ENCODE data around the gene ATP9B.

DNA sequence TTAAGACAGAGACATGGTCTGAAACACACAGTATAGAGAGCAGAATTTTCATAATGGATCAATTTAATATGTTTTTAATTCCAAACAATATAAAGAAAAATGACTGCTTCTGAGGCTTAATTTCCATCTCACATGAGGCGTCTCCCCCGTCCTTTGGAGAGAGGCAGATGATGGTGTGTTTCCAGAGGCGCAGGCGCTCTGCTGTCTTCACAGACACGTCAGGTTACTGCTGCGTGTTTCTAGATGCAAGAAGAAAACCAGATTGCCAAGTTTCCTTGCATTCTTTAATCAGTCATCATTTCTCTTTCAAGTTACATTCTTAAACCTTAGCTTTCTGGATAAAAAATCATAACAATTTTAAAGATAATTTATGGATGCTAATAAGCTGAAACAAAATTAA, 160.2 kb downstream of the ATP9B start:
- TF ChIP-seq, protein P1, sequence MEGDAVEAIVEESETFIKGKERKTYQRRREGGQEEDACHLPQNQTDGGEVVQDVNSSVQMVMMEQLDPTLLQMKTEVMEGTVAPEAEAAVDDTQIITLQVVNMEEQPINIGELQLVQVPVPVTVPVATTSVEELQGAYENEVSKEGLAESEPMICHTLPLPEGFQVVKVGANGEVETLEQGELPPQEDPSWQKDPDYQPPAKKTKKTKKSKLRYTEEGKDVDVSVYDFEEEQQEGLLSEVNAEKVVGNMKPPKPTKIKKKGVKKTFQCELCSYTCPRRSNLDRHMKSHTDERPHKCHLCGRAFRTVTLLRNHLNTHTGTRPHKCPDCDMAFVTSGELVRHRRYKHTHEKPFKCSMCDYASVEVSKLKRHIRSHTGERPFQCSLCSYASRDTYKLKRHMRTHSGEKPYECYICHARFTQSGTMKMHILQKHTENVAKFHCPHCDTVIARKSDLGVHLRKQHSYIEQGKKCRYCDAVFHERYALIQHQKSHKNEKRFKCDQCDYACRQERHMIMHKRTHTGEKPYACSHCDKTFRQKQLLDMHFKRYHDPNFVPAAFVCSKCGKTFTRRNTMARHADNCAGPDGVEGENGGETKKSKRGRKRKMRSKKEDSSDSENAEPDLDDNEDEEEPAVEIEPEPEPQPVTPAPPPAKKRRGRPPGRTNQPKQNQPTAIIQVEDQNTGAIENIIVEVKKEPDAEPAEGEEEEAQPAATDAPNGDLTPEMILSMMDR (IDR thresholded peaks at IDR 0.05), result no peak
- no peak for TF ChIP-seq POLR2A (IDR thresholded peaks at IDR 0.05)
